Measurements from ENCODE around the gene FOXQ1.
"Not testable (repeated sequence)": the region's sequence is repeated elsewhere in the genome, so short reads cannot be mapped to it uniquely, and the experiment has no call there.

FOXQ1 gene

DNA sequence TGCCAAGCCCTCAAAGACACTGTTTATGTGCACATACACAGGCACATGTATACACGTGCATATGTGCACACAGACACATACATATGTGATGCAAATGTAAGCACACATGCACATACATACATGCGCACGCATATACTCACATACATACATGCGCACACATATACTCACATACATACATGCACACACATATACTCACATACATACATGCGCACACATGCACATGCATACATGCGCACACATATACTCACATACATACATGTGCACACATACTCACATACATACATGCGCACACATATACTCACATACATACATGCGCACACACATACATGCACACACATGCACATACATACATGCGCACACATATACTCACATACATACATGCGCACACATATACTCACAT lies 20.5 kb upstream of the FOXQ1 start:
- no peak for DNase-seq

DNA sequence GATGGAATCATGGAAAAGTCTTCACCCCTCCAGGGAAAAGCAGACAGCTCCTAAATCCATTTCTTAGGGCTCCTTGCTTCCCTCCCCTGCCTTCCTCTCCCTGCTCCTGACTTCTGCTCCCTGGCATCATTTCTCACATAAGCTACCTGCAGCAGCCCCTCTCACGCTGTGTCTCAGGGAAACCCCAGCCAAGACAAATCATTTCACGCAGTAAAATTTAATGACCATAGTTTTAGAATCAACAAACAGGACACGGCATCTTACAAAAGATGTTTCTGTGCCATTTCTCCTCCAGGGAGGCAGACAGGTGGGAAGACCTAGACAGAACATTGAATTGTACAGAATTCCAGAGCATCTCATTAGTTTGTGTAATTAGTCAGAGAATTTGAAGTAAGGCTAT lies 16.5 kb upstream of the FOXQ1 start:
- DNase-seq = no peak

DNA sequence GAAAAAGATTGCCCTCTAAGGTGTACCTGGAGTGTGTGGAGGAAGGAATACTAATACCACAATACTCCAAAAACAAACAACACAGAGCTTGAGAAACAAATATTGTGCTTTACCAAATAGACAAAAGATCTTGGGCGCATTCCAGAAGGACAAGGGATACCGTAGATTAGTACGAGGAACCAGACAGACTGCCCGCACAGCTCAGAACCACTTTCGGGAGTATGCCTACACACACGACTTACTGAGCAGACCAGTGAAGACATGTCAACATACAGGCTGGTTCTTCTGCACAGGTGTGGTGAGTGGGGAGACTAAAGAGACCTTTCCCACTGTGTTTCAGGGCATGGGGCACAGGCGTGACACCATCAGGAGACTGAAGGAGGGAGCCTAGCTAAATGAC lies 15.8 kb upstream of the FOXQ1 start:
- DNase-seq = no peak

DNA sequence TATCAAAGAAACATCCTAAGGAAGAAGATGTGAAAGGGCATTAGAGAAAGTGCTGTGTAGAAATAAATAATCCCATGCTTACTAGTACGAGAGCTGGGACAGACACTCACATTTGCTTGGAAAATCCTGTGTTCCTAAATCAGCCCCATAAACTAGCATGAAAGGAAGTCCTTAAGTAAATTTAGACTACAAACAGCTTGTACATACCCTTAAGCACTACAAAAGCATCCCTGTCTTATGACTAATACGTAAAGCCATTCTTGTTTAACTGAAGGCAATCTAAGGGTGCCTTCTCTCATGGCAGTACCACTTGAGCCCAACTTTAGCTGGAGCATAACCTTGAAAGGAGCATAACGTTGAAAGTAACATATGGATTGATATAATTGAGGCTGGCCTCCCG lies 15.4 kb upstream of the FOXQ1 start:
- DNase-seq = no peak

DNA sequence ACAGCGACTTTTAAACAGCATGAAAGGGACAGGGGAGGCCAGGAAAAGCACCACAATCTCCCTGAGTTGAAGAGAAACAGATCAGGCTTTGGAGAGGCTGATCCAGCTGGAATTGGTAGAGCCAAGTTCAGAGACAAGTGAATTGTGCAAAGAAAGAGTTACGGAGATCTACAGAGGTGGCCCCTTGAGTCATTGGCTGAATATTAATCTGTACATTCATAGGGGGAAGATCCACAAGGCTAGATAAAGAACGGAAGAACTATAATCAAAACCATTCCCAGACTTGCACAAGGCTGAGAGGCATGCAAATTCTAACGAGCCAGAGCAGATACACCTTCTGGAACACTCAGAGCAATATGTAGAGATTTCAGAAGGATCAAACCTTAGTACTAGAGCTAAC lies 14.2 kb upstream of the FOXQ1 start:
- no peak for DNase-seq

DNA sequence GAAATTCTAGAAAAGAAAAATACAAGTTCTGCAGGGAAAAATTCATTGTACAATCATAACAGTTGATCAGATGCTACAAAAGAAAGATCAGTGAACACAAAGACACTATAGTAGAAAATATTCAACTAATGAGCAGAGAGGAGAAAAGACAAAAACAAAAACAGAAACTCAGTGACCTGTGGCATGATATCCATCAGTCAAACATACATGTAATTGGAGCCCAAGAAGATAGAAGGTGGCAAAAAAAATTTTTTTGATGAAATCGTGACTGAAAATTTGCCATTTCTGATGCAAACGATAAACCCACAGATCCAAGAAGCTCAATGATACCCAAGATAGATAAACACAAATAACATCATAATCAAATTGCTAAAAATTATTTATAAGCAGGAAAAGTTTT lies 13.1 kb upstream of the FOXQ1 start:
- no peak for DNase-seq

DNA sequence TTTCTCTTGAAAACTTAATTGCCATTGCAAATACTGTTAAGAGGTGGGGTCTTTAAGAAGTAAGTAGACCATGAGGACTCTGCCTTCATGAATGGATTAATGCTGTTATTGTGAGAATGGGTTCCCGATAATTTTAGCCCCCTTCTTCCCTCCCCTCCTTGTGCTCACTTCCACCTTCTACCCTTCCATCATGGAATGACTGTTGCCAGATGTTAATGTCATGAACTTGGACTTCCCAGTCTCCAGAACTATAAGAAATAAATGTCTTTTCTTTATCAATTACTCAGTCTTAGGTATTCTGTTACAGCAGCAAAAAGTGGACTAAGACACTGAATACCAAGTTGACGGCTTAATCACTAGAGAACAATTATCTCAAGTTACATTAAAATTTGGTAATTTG lies 5.8 kb upstream of the FOXQ1 start:
- no peak for DNase-seq

DNA sequence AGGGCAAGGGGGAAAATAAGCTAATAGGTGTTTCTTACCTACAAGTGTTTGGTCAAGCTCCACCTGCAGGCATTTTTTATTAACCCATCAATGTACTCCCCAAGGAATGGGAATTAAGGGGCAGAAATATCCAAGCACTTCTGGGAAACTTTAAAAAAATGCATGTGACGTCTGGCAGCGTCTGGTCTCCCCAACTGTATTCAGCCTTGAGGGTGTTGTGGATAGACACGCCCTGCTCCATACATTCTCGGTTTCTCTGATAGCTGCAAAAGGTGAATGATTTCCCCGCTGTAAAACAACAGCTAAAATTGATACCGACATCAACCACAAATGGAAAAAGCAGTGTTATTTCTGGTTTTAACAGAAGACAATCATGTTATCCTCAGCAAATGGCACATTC lies 2.5 kb upstream of the FOXQ1 start:
- DNase-seq = no peak

DNA sequence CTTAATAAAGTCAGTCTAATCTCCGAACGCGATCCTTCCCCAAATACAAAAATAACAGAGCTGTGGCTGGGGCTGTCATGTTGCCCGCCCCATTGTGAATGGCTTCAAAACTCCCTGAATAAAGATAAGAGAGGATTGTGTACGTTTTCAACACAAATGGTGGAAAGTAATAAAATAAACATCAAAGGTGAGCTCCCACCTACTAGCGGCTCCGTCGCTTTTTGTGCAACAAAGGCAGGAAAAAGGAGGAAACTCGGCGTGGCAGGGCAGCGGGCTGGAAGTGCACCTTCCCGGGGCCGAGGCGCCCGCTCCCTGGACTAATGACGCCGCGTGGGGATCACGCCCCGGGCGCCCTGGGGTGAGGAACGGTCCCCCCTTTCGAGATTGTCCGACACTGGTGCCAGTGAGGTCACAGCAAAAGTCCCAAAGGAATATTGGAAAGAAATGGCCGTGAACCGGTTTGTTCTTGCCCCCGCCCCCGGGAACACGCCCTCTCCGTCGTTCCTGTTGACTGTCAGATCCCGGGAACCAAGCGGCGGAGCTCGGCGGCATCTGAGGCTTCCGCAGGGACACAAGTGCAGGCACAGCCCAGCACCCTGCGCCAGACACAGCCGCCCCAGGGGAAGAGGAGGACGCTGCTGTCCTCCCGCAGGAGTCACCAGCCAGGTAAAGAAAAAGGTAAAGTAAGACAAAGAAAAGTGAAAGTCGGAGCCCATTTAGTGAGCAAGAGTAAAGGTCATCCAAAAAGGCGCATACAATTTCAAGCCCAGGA lies 1.1 kb upstream of the FOXQ1 start:
- no peak for DNase-seq

DNA sequence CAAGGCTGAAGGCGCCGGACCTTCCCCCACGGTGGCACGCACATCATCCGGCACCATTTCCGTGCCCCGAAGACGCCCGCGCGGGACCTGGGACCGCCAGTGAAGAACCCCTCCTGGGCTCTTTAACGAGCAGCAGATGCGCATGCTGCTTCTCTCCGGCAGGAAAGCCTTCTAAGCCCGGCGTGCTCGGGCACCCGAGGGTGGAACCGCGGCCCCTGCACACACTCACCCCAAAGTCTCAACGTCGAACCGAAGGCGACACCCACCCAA lies 240 bp downstream of the FOXQ1 start:
- DNase-seq = no peak

DNA sequence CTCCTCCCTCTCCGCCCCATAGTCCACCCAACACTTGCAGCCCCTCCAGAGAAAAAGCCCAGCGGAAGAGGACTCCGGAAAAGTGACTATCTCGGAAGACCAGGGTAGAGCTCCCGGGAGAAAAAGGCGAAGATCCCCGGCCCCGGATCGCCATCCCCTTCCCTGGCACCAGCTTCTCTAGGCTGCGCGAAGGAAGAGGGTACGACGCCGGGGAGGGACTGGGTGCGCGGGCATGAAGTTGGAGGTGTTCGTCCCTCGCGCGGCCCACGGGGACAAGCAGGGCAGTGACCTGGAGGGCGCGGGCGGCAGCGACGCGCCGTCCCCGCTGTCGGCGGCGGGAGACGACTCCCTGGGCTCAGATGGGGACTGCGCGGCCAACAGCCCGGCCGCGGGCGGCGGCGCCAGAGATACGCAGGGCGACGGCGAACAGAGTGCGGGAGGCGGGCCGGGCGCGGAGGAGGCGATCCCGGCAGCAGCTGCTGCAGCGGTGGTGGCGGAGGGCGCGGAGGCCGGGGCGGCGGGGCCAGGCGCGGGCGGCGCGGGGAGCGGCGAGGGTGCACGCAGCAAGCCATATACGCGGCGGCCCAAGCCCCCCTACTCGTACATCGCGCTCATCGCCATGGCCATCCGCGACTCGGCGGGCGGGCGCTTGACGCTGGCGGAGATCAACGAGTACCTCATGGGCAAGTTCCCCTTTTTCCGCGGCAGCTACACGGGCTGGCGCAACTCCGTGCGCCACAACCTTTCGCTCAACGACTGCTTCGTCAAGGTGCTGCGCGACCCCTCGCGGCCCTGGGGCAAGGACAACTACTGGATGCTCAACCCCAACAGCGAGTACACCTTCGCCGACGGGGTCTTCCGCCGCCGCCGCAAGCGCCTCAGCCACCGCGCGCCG lies 822 bp downstream of the FOXQ1 start:
- DNase-seq = no peak

DNA sequence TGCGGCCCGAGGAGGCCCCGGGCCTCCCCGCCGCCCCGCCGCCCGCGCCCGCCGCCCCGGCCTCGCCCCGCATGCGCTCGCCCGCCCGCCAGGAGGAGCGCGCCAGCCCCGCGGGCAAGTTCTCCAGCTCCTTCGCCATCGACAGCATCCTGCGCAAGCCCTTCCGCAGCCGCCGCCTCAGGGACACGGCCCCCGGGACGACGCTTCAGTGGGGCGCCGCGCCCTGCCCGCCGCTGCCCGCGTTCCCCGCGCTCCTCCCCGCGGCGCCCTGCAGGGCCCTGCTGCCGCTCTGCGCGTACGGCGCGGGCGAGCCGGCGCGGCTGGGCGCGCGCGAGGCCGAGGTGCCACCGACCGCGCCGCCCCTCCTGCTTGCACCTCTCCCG lies 1.5 kb downstream of the FOXQ1 start:
- DNase-seq = no peak

DNA sequence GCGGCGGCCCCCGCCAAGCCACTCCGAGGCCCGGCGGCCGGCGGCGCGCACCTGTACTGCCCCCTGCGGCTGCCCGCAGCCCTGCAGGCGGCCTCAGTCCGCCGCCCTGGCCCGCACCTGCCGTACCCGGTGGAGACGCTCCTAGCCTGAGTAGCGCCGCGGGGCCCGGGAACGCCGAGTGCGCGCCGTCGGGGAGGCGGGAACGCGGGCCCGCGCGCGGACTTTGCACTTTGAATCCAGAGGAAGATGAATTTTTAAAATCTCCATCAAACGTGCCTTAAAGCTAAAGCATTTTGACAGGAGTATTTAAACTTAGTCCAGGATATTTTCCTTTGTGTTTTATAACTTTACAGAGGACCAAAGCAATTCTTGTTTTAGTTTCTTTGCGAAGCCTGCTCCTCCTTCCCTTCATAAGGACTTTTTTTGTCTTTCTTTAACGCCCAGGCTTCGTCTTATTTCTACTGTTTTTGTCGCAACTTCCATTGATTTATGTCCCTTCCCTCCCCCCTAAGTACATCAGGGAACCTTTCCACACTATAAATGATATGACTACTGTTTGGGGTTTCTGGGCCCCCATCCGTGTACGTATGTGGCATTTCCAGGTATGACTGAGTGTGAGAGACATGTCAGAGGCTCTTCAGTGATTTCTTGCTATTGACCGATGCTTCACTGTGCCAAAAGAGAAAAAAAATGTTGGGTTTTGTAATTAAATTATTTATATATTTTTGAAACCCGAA lies 2.0 kb downstream of the FOXQ1 start:
- no peak for DNase-seq

DNA sequence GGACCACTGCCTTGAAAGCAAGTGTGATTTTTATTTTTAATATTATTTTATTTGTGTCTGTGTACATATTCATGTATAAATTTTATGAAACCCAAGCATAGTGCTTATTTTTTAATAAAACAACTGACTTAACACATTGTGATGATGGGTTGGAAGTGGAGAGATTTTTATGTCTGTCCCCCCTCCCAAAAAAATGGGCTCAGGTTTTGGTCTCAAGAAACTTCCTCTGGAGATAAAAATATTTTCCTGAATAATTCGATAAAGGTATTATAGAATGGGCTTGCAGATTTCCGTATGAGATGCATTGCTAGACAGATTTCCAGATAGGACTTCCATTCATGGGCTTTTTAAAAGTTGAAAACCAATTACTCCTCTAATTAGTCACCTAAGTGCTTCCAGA lies 2.7 kb downstream of the FOXQ1 start:
- no peak for DNase-seq

DNA sequence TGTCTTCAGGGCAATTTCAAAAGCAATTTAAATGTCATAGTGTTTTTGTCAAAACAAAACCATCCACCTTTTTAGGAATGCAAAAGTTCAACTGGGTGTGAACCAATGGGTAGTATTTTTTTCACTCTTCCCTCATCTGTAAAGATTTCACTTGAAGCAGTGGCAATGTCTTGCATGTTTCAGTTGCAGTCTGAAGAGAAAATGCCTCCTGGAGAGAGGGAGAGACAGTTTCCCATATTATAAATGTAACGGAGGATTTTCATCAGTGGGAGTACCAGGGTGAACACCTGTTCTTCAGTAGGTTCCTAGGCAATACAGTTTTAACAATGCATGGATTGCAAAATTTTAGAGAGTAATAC lies 3.3 kb downstream of the FOXQ1 start:
- no peak for DNase-seq

DNA sequence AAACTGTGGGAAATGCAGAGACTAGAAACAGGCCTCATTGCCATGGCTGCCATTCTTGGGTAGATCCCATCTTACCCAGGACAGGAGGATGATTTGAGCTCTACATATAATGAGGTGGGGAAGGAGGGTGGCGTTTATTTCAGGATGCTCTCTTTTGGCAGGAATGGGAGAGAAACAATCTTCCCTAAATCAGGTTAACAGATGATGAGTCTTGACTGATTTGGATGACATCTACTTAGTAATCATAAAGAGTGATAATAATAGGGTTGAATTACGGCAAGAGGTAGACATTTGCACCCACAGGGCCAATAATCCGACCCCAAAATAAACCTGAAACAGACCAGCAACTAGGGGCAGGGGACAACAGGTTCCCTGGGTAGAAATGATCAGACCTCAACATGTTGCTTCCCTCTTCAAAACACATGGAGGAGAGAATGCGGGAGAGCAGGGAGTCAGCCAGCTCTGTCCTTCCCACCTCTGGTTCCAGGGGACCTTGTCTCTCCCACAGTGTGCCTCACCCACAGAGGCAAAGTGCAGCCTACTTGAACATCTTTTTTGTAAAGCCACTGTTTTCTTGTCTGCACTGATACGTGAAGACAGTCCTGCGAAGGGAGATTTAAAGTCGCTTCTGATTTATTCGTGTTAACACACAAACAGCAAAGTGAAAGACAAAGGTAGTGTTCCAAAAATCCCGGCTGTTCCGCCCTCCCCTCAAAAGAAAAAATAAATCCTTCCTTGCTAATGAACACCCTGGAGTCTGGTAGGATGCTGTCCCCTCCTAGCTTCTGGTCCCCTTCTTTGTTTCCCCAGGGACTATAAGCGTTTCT lies 3.9 kb downstream of the FOXQ1 start:
- no peak for DNase-seq

DNA sequence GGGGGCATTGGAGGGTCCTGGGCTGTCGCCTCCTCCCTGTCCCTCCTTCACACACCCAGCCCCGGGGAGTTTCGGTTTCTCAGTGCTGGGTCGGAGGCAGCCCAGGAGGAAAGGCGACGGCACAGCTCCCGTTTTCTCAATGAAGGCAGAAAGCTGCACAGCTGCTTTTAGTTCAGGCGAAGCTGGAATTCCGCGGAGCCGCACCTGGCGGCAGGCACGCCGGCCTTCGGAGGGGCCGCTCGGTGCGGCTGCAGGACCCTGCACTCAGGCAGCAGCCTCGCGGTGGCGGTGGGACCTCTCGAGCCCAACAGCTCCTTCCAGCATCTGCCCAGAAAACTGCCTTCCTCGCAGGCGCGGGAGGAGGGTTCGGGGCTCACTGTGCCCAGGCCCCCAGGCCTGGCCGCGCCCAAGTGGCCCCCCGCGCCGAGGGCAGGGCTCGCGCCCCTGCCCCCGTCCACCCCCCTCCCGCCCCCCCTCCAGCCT lies 4.6 kb downstream of the FOXQ1 start:
- no peak for DNase-seq

DNA sequence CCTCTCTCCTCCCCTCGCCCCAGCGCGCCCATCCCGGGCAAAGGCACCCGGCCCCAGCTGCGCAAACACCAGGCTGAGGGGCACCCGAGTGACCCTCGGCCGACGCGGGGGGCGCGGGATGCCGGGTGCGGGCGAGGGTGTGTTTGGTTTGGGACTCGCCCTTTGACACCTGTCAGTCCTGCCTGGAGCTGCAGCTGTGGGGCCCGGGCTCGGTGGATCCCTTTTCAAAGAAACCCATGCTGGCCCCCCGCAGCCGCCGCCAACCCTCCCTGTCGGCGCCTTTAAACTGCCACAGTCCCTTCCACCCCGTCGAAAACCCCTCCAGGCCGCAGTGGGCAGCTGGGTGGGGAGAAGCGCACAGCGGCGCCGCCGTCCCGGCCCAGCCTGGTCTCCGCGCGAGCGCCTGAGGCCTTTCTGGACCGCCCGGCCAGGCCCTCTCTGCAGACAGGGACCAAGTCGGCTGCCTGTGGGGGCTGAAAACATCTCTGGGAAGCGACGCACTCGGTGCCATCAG lies 5.5 kb downstream of the FOXQ1 start:
- no peak for DNase-seq

DNA sequence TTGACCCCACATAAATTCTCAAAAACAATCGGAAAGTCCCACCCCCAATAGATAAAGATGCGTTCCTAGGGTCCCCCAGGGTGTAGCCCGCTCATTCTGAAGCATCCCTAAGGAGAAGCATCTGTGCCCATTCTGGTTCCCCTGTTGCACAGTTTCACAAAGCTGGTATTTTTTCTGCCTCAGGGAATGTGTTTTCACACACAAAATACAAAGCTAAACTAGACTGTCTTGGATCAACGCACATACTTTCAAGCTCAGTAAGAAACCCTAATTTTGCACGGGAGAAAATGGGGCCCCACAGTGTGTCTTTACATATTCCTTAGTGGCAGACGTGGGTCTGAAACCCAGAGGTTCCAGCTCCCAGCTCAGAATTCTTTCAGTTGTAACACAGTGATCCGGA lies 6.1 kb downstream of the FOXQ1 start:
- DNase-seq = no peak

DNA sequence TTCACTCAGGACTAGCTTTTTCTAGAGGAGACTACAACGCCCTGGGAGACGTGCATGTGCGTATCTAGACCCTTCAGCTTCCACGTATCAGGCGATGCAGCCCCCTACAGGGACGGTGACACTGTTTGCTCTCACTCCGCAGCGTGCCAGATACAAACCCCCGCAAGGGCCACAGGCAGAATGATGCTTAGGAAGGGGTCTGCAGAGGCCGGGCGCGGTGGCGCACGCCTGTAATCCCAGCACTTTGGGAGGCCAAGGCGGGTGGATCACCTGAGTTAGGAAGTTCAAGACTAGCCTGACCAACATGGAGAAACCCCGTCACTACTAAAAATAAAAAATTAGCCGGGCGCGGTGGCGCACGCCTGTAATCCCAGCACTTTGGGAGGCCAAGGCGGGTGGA lies 6.7 kb downstream of the FOXQ1 start:
- DNase-seq = not testable (repeated sequence)

DNA sequence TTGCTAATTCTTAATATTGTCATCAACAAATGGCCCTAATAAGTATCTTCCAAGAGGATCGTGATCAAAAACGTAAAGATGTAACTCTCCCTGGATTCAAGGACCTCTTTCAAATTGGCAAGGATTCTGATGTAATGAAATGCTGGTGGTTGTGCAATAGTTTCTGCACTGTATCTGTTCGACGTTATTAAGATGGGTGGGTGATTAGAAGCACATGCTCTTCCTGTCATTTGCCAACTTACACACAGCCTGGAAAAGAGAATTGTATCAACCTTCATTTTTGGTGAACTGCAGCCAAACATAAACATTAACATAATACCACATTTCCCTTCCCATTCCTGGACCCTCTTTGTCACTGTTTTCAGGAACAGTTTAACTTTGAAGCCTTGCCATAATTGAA lies 9.8 kb downstream of the FOXQ1 start:
- DNase-seq = no peak

DNA sequence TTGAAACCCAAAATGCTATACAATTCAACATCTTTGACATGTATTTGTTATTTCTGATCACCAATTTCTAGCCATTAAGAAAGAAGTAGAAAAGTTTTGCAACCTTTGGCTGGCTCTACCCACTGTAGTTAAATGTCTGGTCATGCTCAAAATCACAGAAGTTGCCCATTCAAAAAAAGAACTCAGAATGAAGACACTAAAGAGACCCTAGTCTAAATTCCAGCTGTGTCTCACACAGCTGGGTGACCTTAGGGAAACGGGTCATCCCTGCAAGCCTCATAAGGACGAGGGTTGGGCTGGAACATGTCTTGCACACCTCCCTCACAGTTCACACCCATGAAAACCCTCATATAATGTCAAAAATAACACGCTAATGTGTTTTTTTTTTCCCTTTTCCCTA lies 10.3 kb downstream of the FOXQ1 start:
- no peak for DNase-seq

DNA sequence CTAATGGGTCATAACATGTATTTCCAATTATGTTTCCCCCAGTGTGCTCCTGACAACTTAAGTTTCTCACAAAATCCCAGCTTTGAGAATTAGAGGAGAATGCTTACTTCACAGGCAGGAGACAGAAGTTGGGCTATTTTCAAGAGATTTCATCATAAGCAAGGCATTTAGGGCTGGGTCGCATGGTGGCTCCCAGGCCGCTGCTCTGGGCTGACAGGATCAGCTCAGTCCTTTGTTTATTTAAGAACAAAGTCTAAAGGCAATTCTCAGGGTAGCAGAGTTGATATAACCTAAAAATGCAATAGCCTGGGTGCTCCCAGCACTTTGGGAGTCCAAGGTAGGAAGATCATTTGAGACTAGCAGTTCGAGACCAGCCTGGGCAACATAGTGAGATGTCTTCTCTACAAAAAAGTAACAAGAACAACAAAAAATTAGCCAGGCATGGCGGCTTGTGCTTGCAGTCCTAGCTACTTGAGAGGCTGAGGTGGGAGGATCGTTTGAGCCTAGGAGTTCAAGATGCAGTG lies 10.9 kb downstream of the FOXQ1 start:
- no peak for DNase-seq
